GM21390 (cell line): ENCODE measurements around the gene GPS1.

Source experiments
- ATAC-seq: cut with Tn5 transposase; IDR thresholded peaks from one replicate; pipeline ENCODE4 v1.9.1; 2021; ENCODE audit not compliant: unreplicated experiment

The GPS1 gene

DNA sequence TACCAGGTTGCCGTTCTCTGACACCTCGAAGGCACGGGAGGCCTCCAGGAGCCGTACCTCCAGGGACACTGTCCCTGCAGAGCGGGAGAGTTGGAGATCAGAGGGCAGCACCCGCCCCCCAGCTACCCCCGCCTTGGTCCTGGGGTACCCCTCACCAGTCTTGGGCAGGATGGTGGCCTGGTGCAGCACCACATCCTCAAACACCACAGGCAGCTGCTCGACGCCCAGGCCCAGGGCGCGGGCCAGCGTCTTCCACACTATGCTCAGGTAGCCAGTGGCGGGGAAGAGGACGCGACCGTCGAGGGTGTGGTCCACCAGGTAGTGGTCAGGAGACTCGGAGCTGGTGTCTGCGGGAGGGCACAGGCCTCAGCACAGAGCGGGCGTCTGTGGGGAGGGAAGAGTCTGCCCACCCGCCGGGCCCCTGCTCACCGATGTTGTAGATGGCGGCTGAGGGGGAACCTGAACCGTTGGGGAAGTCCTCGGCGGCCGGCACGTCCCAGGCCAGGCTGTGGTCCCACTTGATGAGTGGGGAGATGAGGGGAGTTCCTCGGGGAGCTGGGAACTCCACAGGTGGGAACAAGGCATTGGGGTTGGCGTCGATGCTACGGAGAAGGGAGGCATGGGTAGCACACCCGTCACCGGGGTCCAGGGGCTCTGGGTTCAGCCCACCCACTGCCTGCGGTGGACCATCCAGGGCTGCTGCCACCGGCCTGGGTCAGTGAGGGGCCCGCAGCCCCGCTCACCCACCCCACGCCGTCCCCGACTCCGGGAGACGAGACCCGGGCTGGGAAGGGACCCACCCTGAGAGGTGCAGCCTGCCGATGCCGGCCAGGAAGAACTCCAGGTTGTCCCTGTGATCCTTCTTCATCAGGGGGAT lies 36.5 kb downstream of the GPS1 start:
- no peak for ATAC-seq

DNA sequence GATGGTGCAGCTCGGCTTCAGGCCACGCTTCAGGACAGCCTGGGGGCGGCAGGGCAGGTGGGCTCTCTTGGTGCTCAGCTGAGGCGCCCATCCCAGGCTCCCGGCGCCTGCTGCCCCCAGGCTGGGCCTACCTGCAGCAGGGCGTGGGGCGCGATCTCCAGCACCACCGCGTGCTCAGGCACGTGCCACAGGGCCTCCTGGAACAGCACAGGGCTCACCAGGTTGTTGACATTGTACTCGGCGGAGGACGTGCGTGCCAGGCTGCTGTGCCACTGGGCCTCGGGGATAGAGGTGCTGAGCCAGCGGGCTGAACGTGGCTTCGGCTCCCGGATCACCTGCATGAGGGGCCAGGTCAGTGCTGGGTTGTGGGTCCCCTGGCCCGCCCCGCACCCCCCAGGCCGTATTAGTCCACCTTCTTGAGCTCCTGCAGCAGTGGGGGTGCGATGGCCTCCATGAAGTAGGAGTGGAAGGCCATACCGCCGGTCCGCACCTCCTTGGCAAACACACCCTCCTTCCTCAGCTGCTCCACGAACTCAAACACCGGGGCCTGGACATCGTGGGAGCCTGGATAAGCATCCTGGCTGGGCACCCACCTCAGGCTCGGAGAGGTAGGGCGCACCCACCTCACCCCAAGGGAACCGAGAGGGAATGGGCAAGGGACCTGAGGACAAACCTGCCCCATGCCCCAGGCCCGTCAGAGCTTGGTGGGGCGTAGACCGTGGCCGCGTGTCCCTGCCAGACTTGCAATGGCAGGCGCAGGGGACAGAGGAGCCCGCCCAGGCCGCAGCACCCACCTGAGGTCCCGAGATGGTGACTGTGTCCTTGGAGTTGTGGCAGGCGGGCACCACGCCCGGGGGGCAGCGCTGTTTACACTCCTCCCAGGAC lies 37.4 kb downstream of the GPS1 start:
- no peak for ATAC-seq

DNA sequence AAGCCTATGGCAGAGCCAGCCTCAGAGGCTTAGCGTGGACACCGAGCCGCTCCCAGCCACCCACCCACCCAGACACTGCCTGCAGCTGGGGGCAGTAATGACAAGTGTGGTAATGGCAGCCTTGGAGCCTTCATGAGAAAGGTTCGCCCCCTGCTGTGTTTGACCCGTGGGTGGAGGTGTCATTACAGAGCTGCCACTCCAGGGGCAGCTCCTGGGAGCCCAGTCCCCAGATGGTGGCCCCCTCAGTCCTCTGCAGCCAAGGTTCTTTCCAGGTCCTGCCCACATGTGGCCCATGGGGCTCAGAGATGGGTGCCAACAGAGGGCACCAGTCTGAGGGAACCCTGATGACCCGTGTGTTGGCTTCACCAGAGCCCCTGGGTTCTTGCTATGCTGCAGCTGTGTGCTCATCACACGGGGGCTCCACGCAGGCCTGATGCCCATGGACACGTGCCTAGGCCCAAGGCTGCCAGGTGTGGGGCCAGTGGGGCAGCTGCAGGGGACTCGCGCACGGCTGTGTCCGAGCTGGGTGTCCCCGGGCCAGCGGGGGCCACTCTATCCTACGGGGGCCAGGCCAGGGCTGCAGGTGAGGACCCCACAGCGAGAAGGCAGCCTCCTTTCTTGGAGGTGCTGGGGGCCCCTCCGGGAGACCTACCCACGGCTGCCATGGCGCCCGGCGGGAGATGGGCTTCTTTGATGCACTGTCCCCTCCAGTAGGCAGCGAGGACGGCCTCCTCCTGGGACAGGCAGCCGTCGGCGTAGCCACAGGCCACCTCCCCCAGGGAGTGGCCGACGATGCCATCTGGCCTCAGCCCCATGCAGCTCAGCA lies 38.2 kb downstream of the GPS1 start:
- ATAC-seq = no peak

DNA sequence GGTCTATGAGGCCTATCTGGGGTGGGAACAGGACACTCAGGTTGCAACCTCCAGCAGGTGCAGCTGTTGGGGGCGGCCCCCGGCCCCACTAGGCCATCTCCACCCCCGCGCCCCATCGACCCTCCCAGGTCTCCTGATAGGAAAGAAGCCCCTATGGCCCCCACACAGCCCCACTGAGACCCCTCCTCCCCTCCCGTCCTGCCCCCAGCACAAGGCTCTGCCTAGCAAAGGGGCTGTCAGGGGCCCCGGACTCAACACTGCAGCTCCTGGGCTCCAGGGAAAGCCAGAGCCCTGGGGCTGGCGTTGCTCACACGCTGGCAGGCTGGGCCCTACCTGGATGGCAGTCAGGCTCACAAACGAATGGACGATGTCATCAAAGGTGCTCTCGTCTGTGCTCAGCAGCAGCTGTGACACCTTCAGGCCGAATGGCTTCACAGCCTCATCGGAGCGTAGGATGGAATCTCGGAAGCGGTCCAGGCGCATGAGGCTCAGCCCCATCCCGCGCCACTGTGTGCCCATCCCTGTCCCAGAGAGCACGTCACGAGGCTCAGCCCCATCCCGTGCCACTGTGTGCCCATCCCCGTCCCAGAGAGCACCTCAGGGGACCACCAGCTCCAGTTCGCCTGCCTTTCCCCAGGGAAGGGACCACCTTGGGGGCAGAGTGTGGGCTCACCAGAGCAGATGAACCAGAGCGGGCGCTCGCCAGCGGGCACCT lies 39.0 kb downstream of the GPS1 start:
- ATAC-seq = no peak

DNA sequence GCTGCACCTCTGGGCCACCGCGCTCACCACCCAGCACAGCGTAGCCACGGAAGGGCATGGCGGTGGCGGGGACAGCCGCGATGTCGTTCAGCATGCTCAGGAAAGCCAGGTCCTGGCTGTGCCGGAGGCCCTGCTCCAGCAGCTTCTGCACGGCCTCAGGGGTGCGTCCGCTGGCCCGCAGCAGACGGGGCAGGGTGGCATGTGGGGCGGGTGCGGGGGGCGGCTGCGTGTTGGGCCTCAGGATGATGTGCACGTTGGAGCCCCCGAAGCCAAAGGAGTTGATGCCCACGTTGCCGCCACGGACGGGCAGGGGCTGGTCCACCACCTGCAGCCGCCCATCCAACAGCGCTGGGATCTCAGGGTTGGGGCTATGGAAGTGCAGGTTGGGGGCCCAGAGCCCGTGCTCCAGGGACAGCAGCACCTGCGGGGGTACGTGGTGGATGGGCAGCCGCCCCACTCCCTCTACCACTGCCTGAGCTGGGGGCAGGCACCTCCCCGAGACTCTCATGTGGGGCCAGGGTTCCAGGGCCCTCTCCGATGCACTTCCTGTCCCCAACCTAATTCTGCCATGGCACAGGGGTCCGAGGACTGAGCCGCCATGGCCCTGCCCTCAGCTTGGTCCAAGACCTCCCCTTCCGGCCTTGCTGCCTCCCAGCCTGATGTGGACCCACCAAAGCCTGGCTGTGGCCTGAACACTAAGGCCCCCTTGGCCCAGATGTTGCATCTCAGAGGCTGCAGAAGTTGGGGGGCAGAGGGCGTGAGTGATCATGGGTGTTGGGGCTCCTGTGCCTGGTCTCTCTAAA lies 39.8 kb downstream of the GPS1 start:
- no peak for ATAC-seq

DNA sequence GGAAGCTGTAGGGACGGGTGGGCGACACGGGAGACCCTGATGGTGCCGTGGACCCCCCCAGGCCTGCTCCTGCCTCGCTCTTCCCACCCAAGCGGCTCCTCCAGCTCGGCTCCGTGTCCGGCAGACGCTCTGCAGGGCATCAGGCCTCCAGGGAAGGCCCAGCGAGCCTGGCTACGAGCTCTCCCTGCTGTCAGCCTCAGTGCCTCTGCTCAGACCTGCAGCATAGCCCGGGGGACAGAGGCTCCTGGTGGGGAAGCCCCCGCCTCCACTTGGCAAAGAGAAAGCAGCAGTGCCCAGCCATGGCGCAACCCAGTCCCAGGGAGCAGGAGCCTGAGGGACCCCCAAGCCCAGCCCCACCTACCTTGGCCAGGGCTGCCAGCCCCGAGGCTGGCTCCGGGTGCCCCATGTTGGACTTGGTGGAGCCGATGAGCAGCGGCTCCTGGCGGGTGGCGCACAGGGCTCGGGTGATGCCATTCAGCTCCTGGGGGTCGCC lies 40.4 kb downstream of the GPS1 start:
- no peak for ATAC-seq

DNA sequence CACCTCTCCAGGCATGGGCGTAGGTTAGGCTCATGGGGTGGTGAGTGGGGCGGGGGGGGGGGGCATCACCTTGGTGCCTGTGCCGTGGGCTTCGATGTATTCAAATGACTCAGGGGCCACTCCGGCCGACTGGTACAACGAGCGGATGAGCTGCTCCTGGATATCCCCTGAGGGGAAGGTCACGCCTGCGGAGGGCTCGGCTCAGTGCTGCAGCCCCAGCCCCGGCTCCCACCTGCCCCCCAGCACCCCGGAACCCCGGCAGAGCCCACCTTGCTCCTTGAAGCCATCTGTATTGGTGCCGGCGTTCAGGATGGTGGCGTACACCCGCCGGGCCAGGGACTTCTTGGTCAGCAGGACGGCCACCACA lies 40.9 kb downstream of the GPS1 start:
- ATAC-seq = no peak

DNA sequence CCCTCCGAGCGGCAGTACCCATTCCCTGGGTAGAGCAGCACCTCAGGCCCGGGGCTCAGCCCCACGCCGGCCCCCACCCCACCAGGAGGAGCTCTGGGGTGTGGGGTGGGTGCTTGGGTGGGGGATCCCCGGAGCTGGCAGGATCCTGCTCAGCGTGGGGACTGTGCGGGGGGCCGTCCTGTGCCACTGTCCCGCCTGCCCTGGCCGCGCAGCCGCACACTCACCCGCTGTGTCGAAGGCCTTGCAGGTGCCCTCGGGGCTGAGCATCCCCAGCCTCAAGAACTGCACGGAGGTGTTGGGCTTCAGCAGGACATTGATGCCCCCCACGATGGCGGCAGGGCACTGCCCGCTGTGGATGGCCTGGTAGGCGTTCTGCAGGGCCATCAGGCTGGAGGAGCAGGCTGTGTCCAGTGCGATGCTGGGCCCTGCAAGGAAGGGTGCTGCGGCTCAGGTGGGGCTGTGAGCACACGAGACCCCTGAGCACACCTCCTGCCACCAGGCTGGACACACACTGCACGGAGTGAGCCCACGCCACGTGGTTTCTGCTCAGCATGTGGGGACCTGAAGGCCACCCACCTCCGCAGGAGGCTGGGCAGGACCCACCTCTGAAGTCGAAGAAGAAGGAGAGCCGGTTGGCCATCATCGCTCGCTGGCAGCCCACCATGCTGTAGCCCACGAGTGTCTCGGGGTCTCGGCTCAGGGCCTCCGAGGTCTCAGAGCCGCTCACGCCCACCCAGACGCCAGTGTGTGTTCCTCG lies 41.5 kb downstream of the GPS1 start:
- no peak for ATAC-seq

DNA sequence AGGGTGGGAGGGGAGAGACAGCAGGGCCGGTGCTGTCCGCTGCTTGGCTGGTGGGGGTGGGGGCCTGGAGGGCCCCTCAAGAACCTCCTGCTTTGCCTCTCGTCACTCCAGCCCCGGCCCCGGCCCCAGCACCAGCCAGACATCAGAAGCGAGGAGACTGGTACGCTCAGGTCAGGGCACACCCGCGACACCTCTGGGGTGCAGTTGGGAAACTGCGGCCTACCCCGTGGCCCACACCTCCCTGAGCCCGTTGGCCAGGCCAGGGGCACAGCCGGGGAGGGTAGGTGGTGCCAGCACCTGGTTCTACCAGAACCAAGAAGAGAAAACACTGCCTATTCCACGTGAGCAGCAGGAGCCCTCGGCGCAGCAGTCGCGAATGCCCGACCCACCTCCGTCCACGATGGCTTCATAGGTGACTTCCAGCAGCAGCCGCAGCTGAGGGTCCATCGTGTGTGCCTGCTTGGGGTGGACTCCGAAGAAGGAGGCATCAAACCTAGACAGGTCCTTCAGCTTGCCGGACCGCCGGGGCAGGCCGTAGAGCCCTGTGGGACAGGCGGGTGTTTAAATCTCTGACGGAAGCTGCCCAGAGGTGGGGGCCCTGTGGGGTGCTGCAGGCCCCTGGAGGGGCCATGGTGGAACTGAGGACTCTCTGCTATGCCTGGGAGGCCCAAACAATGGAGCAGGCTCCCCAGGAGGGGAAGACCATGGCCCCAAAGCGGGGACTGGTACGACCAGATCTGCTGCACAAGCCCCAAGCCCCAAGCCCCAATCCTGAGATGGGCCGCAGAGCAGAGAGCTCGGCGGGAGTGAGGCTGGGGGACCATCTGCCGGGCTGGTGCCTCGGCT lies 43.5 kb downstream of the GPS1 start:
- ATAC-seq = no peak

DNA sequence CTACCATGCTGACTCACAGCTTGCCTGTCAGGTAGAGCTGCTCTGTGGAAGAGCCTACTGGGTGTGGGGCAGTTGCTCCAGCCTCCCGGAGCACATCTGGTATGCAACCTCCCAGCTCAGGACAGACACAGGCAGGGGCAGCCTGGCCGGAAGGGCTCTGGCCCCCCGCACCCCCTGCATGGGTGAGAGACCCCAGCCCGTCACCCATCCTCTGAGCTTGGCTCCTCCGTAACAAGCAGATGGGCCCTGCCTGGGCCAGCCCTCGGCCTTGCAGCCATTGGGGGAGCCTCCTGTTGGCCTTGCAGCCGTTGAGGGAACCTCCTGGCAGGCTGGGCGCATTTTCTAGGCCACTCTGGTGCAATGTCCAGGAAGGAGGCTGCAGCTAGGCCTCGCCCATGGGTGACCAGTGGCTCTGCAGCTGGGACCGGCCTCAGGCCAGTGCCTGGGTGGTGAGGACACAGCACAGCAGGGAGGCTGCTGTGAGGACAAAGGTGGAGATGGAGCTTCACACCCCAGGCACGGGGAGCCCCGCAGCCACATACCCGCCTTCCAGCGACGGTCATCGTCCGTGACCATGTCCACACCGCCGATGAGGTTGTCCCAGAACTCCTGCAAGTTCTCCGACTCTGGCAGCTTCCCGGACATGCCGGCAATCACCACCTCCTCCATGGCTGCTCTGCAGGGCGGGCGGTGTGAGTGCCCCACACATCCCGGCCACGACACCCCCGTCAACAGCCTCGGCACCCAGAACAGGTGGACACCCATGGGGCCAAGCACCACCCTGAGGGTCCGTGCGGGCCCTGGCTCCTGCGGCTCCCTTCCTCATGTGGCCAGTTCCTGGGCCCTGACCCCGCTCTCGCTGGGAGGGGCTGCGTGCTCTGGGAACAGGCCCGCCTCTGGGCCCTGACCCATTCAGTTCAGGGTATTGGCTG lies 44.3 kb downstream of the GPS1 start:
- no peak for ATAC-seq

DNA sequence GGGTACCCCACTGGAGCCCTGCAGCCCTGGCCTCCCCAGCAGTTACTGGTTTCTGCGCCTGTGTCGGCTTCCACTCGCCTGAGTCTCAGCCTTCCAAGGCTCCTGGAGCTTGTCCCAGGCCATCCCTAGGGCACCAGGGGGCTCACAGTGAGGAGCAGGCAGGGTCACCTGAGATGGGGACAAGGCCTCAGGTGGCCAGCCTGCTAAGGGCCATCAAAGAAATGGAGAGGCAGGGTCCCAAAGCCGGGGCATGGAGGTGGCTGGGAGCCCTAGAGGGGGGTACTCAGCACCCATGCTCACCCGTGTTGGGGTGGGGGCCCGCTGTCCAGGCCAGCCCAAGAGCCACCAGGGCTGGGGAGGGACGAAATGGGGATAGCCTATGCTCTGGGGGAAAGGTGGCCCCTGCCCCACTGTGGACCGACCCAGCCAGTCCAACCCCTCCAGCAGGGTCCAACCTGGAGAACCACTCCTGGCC lies 45.0 kb downstream of the GPS1 start:
- ATAC-seq = no peak

DNA sequence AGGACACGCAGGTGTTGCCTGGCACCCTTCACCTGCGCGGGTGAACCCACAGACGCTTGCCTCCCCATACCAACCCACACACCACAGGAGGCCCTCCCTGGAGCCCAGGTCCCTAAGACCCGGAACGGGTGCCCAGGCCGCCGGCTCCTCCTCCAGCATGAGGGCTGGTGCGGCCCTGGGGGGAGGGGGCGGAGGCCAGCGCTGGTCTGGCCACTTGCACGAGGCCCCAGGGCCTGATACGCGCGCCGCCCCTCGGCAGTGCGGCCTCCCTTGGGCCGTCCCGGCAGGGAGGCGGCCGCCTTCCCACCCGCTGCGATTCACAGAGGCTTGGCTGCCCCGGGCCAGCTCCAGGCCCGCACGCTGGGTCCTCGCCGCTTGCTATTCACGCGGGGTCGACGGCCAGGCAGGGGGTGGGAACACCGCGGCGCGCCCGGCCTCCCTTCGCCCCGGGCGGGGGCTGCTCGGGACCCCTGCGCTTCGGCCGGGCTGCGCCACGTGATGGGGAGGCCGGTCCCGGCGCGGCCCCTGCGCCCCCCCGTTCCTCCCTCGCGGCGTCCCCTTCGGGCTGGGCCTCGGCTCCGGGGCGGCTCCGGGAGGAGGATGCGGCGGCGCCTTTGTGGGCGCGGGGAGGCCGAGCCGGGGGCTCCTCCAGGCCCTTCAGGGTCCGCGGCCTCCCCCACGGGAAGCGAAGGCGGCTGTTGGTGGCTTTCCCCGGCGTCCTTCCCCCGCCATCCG lies 45.7 kb downstream of the GPS1 start:
- ATAC-seq = peak; percentile 1

DNA sequence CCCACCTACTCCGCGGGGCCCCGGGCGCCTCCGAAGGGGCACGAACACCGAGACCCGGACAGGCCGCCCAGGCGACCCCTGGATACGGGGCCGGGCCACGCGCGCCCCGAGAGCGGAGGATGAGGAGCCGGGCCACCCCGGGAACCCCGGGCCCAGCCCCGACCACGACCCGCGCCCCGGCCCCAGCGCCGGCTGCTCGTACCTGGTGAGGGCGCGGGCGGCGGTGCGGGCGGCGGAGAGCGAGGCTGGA lies 46.1 kb downstream of the GPS1 start:
- no peak for ATAC-seq

DNA sequence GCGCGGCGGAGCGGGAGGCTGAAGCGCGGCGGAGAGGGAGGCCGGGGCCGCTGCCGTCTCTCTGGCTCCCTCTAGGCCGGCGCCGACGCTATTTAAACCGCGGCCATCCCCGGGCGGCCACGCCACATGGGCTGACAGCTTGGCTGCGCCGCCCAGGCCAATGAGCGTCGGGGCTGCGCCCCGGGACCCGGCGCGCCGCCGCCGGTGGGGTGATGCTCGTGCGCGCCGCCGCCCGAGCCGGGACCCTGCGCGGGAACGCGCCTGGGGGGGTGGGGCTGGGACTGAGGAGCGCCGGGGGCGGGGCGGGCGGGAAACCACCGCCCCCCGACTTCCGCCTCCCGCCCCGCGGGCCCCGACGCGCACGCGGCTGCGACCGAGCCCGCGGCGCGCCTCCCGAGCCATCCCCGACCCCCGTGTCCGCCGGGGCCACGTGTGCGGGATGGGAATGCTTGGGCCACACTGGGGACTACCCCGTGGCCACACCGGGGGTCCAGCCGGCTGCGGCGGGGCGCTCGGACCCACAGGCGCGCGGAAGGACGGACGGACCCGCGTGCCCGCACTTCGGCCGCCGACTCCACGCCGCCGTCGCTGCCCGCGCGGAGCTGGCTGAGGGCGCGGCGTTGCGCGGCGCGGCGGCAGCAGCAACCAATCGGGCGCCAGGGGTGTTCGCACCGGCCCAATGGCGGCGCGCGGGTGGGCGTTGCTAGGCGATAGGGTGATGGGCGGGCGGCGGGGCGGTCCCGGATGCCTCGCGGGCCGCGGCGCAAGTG lies 46.7 kb downstream of the GPS1 start, which contains the start of gene FASN:
Gene FASN (minus strand): TSS at position 68 of the 770 bp plus-strand sequence. CDS start 1,791 bp downstream, outside the sequence.
- ATAC-seq = peak; percentile 62

DNA sequence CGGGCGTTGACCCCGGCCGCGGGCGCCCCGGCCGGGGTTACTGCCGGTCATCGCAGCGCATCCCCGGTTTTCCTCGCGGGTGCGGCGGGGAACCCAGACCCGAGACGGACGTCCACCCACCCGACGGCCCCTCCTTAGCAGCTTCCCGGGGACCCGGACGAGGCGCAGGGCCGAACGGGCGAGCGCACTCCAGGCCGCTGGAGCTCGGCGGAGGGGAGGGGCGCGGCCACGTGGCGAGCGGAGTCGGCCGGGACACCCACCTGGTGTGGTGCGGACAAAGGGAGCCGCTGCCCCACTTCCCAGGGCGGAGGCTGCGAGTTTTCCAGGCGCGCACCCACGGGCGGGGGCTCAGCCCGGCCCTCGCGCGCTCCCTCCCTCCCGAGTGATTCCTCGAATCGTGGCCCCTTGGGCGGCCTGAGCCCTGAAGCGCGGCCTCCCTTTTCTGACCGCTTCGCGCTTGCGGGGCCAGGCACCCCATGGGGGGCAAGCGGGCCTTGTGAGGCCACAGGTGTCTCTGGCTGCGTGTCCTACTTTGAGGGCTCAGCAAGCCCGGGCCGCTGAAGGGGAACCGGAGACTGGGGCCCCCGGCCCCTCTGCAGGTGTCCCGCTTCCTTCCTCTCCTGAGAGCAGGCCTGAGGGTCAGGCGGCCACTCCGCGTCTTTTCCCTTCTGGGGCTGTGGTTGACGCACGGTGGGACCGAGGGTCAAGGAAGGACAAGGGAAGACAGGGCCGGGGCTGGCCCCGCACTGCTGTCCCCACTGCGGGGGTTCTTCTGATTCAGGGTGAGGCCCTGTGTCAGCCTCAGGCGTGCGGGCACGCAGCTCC lies 47.5 kb downstream of the GPS1 start:
- peak; percentile 8 for ATAC-seq
